Measurements from ENCODE around the gene C4orf51. TPM values are rescaled to one million over a fixed set of nuclear protein-coding genes. Genes with fewer than 3 reads are reported as not detected.
"Not testable (repeated sequence)": the region's sequence is repeated elsewhere in the genome, so short reads cannot be mapped to it uniquely, and the experiment has no call there.

The C4orf51 gene
- total RNA-seq, 1 donor from 2014 or later: not detected

DNA sequence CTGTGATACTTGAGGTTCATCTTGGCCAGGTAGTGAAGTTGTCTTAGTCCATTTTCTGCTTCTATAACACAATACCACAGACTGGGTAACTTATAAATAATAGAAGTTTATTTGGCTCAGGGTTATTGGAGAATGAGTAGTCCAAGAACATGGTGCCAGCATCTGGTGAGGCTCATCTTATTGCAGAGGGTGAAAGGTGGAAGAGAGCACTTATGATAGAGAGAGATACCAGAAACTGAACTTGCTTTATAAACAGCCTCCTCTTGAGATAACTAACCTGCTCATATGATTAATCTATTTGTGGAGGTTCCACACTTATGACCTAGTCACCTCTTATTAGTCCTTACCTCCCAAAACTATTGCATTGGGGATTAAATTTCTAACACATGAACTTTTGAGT is 1.6 kb downstream of the C4orf51 start:
- no peaks in the 10 kb centered on the region for H3K4me1 Mint-ChIP-seq (ENCODE audit: low read depth)
- H3K27ac Mint-ChIP-seq: no peak overlapping the region
- H3K36me3 Mint-ChIP-seq (ENCODE audit: low read depth): no peaks in the 10 kb centered on the region
- intact Hi-C loops (cut with micrococcal nuclease): no loop called here
- peaks cover 10% of the 10 kb centered on the region for H3K9me3 Mint-ChIP-seq
- H3K4me3 Mint-ChIP-seq: no peak overlapping the region
- no peak for DNase-seq (ENCODE audit: low spot score)
- peaks cover 19% of the 10 kb centered on the region for H3K27me3 Mint-ChIP-seq (ENCODE audit: insufficient read depth)

DNA sequence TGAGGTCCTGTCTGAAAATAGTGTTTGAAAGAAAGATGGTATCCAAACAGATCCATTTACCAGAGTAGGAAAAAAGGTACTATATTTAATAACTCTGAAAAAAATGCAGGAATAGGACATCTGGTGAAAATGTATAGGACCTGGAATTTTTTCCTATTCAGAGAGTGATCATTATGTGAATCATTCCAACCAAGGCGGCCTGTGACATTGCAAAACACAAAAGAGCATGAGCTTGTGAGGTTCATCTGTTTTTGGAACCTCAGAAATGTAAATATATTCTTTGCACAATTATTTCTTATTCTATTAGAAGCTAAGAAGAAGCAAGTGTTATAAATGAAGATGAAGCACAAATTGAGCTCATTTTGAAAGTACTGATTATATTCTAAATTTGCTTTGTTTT is 2.0 kb downstream of the C4orf51 start:
- peaks cover 19% of the 10 kb centered on the region for H3K27me3 Mint-ChIP-seq (ENCODE audit: insufficient read depth)
- H3K4me1 Mint-ChIP-seq (ENCODE audit: low read depth): no peaks in the 10 kb centered on the region
- no peaks in the 10 kb centered on the region for H3K36me3 Mint-ChIP-seq (ENCODE audit: low read depth)
- H3K27ac Mint-ChIP-seq: no peak overlapping the region
- no peak for DNase-seq (ENCODE audit: low spot score)
- no peak overlapping the region for H3K4me3 Mint-ChIP-seq
- intact Hi-C loops (cut with micrococcal nuclease): no loop called here
- H3K9me3 Mint-ChIP-seq: peaks cover 10% of the 10 kb centered on the region

DNA sequence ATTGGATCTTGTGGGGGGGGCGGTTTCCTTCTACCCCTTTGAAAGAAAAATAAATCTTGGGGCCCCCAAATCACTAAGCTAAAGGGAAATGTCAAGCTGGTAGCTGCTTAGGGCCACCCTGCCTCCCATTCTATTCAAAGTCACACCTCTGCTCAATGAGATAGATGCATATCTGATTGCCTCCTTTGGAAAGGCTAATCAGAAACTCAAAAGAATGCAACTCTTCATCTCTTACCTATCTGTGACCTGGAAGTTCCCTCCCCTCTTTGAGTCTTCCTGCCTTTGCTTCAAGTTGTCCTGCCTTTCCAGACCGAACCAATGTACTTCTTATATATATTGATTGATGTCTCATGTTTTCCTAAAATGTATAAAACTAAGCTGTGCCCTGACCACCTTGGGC is 7.0 kb downstream of the C4orf51 start:
- Mint-ChIP-seq H3K4me1 (ENCODE audit: low read depth) (no peaks in the 10 kb centered on the region), H3K4me3 (no peak overlapping the region), H3K27ac (no peak overlapping the region), H3K9me3 (no peaks in the 10 kb centered on the region), H3K36me3 (ENCODE audit: low read depth) (no peaks in the 10 kb centered on the region), H3K27me3 (ENCODE audit: insufficient read depth) (peaks cover 16% of the 10 kb centered on the region)
- DNase-seq (ENCODE audit: low spot score): no peak
- intact Hi-C loops (cut with micrococcal nuclease): no loop called here

DNA sequence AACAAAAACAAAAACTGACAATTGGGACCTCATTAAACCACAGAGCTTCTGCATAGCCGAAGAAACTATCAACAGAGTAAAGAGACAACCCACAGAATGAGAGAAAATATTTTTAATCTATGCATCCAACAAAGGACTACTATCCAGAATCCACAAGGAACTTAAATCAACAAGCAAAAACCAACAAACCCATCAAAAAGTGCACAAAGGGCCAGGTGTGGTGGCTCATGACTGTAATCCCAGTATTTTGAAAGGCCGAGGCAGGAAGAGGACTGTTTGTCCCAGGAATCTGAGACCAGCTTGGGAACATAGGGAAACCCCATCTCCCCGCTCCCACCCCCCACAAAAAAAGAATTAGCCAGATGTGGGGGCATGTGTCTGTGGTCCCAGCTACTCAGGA is 10.7 kb downstream of the C4orf51 start:
- DNase-seq (ENCODE audit: low spot score): no peak
- Mint-ChIP-seq H3K4me1 (ENCODE audit: low read depth) (no peaks in the 10 kb centered on the region), H3K27me3 (ENCODE audit: insufficient read depth) (peaks cover 12% of the 10 kb centered on the region), H3K27ac (no peak overlapping the region), H3K36me3 (ENCODE audit: low read depth) (no peaks in the 10 kb centered on the region), H3K9me3 (no peaks in the 10 kb centered on the region), H3K4me3 (no peak overlapping the region)
- intact Hi-C loops (cut with micrococcal nuclease): no loop called here

DNA sequence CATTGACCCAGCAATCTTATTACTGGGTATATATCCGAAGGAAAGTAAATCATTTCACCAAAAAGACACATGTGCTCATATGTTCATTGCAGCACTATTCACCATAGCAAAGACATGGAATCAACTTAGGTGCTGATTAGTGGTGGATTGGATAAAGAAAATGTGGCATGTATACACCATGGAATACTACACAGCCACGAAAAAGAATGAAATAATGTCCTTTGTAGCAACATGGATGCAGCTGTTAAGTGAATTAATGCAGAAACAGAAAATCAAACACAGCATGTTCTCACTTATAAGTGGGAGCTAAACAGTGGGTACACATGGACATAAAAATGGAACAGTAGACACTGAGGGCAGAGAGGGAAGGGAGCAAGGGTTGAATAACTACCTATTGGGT is 11.5 kb downstream of the C4orf51 start:
- H3K4me3 Mint-ChIP-seq; H3K4me1 Mint-ChIP-seq (ENCODE audit: low read depth); H3K9me3 Mint-ChIP-seq; H3K27me3 Mint-ChIP-seq (ENCODE audit: insufficient read depth); H3K27ac Mint-ChIP-seq; intact Hi-C loops (cut with micrococcal nuclease); DNase-seq (ENCODE audit: low spot score); H3K36me3 Mint-ChIP-seq (ENCODE audit: low read depth): not testable (repeated sequence)

DNA sequence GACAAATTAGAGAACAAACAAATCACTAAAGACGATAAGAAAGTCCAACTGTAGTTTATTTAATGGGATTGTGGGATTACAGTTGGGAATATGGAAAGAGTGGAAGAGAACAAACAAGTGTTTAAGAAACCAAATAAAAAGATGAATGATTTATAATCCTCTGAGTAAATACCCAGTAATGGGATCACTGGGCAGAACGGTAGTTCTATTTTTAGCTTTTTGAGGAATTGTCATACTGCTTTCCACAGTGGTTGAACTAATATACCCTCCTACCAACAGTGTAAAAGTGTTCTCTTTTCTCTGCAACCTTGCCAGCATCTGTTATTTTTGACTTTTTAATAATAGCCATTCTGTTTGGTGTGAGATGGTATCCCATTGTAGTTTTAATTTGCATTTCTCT is 15.0 kb downstream of the C4orf51 start:
- H3K9me3 Mint-ChIP-seq: no peaks in the 10 kb centered on the region
- intact Hi-C loops (cut with micrococcal nuclease): no loop called here
- no peaks in the 10 kb centered on the region for H3K36me3 Mint-ChIP-seq (ENCODE audit: low read depth)
- DNase-seq (ENCODE audit: low spot score): no peak
- H3K27ac Mint-ChIP-seq: no peak overlapping the region
- H3K27me3 Mint-ChIP-seq (ENCODE audit: insufficient read depth): no peaks in the 10 kb centered on the region
- H3K4me1 Mint-ChIP-seq (ENCODE audit: low read depth): no peaks in the 10 kb centered on the region
- H3K4me3 Mint-ChIP-seq: no peak overlapping the region

DNA sequence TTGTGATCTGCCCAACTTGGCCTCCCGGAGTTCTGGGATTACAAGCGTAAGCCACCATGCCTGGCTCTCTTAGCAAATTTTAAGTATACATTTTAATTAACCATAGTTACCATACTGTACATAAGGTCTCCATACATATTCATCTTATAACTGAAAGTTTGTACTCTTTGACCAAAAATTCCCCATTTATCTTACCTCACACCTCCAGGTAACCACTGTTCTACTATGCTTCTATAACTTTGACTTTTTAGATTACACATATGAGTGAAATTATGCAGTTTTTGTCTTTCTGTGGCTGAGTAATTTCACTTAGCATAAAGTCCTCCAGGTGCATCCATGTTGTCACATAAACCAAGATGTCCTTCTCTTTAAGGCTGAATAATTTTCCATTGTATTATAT is 17.4 kb downstream of the C4orf51 start:
- Mint-ChIP-seq H3K27me3 (ENCODE audit: insufficient read depth) (peaks cover 4% of the 10 kb centered on the region), H3K36me3 (ENCODE audit: low read depth) (no peaks in the 10 kb centered on the region)
- intact Hi-C loops (cut with micrococcal nuclease): no loop called here

DNA sequence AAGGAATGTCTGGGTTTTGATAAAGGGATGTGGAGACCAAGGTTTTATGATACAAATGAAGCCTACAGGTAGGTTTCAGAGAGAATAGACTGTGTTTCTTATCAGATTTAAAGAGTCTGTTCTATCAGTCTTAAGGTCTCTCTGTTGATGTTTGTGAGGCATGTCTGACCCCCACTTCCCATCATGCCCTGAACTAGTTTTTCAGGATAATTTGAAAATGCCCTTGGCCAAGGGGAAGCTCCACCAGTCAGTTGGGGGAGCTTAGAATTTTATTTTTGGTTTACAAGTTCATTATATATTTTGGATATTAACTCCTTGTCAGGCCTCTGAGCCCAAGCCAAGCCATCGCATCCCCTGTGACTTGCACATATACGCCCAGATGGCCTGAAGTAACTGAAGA is 18.6 kb downstream of the C4orf51 start:
- DNase-seq (ENCODE audit: low spot score): no peak
- H3K4me1 Mint-ChIP-seq (ENCODE audit: low read depth): no peaks in the 10 kb centered on the region

More for the DNA sequence above, 17.4 kb downstream of the C4orf51 start:
- no peak overlapping the region for H3K27ac Mint-ChIP-seq
- H3K9me3 Mint-ChIP-seq: no peaks in the 10 kb centered on the region
- H3K4me3 Mint-ChIP-seq: no peak overlapping the region
- no peaks in the 10 kb centered on the region for H3K4me1 Mint-ChIP-seq (ENCODE audit: low read depth)
- DNase-seq (ENCODE audit: low spot score): no peak

DNA sequence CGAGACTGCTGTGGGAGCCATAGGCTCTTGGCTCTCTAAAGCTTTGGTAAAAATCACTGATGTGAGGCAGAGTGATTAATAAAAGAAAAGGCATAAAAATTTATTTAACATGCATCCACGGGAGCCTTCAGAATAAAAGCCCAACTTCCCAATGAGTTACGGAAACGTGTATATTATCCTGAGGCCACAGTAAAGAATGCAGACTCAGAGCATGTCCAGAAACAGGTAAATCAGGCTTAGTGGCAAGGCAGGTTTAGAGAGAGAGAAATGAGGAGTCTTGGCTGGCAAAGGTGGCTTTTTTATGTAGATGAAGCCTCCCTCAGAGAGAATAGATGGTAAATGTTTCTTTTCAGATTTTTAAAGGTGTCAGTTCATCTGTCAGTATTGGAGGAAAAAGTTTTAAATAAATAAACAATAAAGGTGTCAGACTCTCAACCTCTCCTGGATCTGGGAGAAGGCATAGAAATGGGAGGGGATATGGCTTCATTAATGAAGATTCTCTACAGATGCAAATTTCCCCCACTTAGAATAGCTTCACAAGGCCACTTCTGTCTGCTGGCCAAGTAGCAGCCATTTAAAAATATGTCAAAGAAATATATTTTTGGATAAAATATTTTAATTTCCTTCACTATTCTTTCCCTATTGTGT is 24.0 kb downstream of the C4orf51 start:
- Mint-ChIP-seq H3K36me3 (ENCODE audit: low read depth) (no peaks in the 10 kb centered on the region), H3K9me3 (peaks cover 4% of the 10 kb centered on the region), H3K27ac (no peak overlapping the region), H3K4me1 (ENCODE audit: low read depth) (peaks cover 5% of the 10 kb centered on the region), H3K4me3 (no peak overlapping the region), H3K27me3 (ENCODE audit: insufficient read depth) (peaks cover 9% of the 10 kb centered on the region)
- intact Hi-C loops (cut with micrococcal nuclease): no loop called here
- no peak for DNase-seq (ENCODE audit: low spot score)

More for the DNA sequence above, 18.6 kb downstream of the C4orf51 start:
- Mint-ChIP-seq H3K36me3 (ENCODE audit: low read depth) (no peaks in the 10 kb centered on the region), H3K4me3 (no peak overlapping the region), H3K9me3 (no peaks in the 10 kb centered on the region), H3K27ac (no peak overlapping the region), H3K27me3 (ENCODE audit: insufficient read depth) (peaks cover 5% of the 10 kb centered on the region)
- intact Hi-C loops (cut with micrococcal nuclease): no loop called here

DNA sequence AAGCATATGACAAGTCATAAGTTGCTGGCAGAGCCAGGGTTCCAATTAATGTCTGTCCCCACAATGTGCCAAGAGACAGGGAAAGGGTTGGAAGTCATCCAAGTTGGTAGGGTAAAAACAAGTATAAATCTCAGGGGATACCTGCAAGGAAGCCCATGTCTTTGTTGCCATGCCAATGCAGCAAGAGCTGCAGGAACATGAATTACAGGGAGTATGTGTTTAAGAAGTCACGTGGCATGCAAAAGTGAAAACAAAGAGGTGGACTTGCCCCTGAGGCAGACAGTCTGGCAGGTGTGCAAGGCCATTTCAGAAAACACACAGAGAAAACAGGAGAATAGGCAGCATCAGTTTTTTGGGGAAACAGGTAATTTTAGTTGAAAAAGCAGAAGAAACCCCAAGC is 29.4 kb downstream of the C4orf51 start:
- H3K27ac Mint-ChIP-seq: no peak overlapping the region
- no peak for DNase-seq (ENCODE audit: low spot score)
- peaks cover 19% of the 10 kb centered on the region for H3K4me1 Mint-ChIP-seq (ENCODE audit: low read depth)
- peaks cover 39% of the 10 kb centered on the region for H3K9me3 Mint-ChIP-seq
- no peaks in the 10 kb centered on the region for H3K27me3 Mint-ChIP-seq (ENCODE audit: insufficient read depth)
- H3K36me3 Mint-ChIP-seq (ENCODE audit: low read depth): peaks cover 3% of the 10 kb centered on the region
- intact Hi-C loops (cut with micrococcal nuclease): no loop called here
- no peak overlapping the region for H3K4me3 Mint-ChIP-seq

DNA sequence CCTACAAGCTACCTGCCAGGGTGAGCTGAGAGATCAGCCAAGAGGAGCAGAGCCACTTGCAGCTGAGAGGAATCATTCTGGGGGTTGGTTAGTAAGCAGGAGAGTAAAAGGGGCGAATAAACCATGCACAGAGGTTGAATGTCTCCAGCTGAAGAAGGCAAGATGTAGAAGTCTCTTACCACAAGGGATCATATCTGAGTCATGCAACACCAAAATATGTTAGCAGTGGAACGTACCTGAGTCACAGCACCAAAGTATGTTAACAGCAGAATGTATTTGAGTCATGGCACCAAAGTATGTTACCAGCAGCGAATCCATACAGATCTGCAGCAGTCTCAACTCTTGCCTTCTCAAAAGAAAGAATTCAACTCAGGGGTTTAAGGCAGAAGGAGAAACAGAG is 29.9 kb downstream of the C4orf51 start:
- H3K36me3 Mint-ChIP-seq (ENCODE audit: low read depth): peaks cover 3% of the 10 kb centered on the region
- DNase-seq (ENCODE audit: low spot score): no peak
- H3K27ac Mint-ChIP-seq: peak overlapping the region; percentile 33

DNA sequence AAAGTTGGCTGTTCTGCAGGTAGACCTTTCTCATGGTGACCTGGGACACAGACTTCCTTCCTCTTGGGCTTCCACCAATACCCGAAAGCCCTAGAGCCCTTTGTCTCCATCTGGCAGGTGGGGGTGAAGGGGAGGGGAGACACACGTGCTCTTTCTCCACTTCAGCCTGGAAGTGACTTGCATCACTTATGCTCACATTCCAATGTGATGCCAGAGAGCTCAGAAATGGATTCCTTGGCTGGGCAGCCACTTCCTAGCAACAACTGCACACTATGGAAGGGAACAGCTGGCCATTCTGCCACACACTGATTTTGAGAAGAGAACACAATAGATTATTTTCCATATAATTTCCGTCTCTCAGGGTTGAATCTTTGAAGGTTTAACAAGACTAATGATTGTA is 36.3 kb downstream of the C4orf51 start:
- intact Hi-C loops (cut with micrococcal nuclease): no loop called here
- peaks cover 2% of the 10 kb centered on the region for H3K27me3 Mint-ChIP-seq (ENCODE audit: insufficient read depth)
- peaks cover 16% of the 10 kb centered on the region for H3K9me3 Mint-ChIP-seq
- H3K36me3 Mint-ChIP-seq (ENCODE audit: low read depth): peaks cover 3% of the 10 kb centered on the region
- peaks cover 15% of the 10 kb centered on the region for H3K4me1 Mint-ChIP-seq (ENCODE audit: low read depth)
- H3K4me3 Mint-ChIP-seq: no peak overlapping the region
- H3K27ac Mint-ChIP-seq: no peak overlapping the region
- no peak for DNase-seq (ENCODE audit: low spot score)

More for the DNA sequence above, 29.9 kb downstream of the C4orf51 start:
- H3K4me3 Mint-ChIP-seq: no peak overlapping the region
- intact Hi-C loops (cut with micrococcal nuclease): loop anchor here (1.0 to 2.0 kb wide), 4 partner anchors 10 to 98 kb away; no protein-coding TSS in a partner anchor
- H3K9me3 Mint-ChIP-seq: peaks cover 39% of the 10 kb centered on the region
- no peaks in the 10 kb centered on the region for H3K27me3 Mint-ChIP-seq (ENCODE audit: insufficient read depth)
- peaks cover 19% of the 10 kb centered on the region for H3K4me1 Mint-ChIP-seq (ENCODE audit: low read depth)

DNA sequence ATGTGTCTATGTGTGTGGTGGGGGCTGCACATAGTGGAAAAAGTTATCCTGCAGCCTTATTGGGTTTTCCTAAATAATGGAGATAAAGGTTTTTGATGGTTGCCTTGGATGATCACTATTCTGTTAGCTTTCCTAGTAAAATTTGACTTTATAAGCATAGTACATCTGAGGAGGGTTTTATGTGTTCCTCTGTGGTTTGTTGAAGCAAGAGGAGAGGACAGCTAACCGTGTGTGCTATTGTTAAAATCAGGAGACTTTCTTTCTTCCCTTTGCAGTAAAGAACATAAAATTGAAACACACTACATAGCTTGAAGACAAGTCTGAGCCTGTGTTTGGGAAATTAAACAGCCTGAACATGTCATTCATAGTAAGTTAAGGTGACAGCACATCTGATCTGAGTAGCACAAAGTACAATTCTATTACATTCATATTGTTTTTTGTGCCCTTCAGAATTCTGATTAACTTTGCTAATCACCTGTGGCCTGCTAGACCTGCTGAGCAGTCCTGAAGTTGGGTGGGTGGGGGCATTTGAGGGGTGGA is 36.8 kb downstream of the C4orf51 start:
- Mint-ChIP-seq H3K9me3 (peaks cover 11% of the 10 kb centered on the region), H3K27me3 (ENCODE audit: insufficient read depth) (peaks cover 2% of the 10 kb centered on the region), H3K36me3 (ENCODE audit: low read depth) (no peaks in the 10 kb centered on the region), H3K4me3 (no peak overlapping the region), H3K27ac (no peak overlapping the region), H3K4me1 (ENCODE audit: low read depth) (peaks cover 15% of the 10 kb centered on the region)
- intact Hi-C loops (cut with micrococcal nuclease): no loop called here
- DNase-seq (ENCODE audit: low spot score): no peak
